Thoracic aorta (tissue), 2 donors: Measurements from ENCODE around the gene BCAS3. TPM values are rescaled to one million over a fixed set of nuclear protein-coding genes. Genes with fewer than 3 reads are reported as not detected.

ENCODE experiments used
- ATAC-seq: fragments of 150-250 bp; one replicate; pipeline ENCODE4 v1.8.0; 2017; ENCODE audit warnings: low read depth; ENCODE audit not compliant: insufficient number of reproducible peaks, low FRiP score
- DNase-seq: peaks from one replicate; pipeline ENCODE4 v3.0.0-alpha.2; 2020; ENCODE audit warnings: low spot score
- H3K27ac ChIP-seq, 2 donors: fragments of 200-600 bp; sonication (generic); 1 replicate in 1 of 2; 2 replicates in 1 of 2; pipeline ENCODE4 v1.5.1; 2016; ENCODE audit warnings: mild to moderate bottlenecking in 2 of 2, moderate library complexity in 2 of 2
- H3K27me3 ChIP-seq: fragments of 200-600 bp; sonication (generic); replicated peaks from 2 replicates; pipeline ENCODE4 v1.6.0; 2016; ENCODE audit warnings: mild to moderate bottlenecking; ENCODE audit not compliant: insufficient read depth
- H3K36me3 ChIP-seq: fragments of 200-600 bp; sonication (generic); one replicate; pipeline ENCODE4 v1.5.1; 2016
- H3K4me1 ChIP-seq, 2 donors: fragments of 200-600 bp; sonication (generic); 1 replicate in 1 of 2; 2 replicates in 1 of 2; pipeline versions ENCODE4 v1.5.1 to v1.6.0; 2016; ENCODE audit warnings: low read depth in 2 of 2, mild to moderate bottlenecking in 1 of 2; ENCODE audit not compliant: control insufficient read depth in 1 of 2
- H3K4me3 ChIP-seq: fragments of 200-600 bp; sonication (generic); 2 replicates; pipeline ENCODE4 v1.5.1; 2016; ENCODE audit warnings: mild to moderate bottlenecking
- H3K9me3 ChIP-seq: fragments of 200-600 bp; sonication (generic); 2 replicates; pipeline ENCODE4 v1.5.1; 2016
- total RNA-seq, 2 donors: library from RNA; depleted of rRNA; stranded (reverse); fragments of >200 nt; gene quantifications; one replicate each; pipeline versions ENCODE4 v1.1.0 to v1.2.3, GENCODE V29; 2016
- TF ChIP-seq, protein P1 (sequence below): fragments of 200-600 bp; sonication (generic); IDR thresholded peaks from one replicate; pipeline ENCODE4 v1.5.1; 2019; ENCODE audit warnings: antibody characterized with exemption

The BCAS3 gene
- total RNA-seq, 2 donors from 2014 or later: 35.1 to 69.3 TPM

DNA sequence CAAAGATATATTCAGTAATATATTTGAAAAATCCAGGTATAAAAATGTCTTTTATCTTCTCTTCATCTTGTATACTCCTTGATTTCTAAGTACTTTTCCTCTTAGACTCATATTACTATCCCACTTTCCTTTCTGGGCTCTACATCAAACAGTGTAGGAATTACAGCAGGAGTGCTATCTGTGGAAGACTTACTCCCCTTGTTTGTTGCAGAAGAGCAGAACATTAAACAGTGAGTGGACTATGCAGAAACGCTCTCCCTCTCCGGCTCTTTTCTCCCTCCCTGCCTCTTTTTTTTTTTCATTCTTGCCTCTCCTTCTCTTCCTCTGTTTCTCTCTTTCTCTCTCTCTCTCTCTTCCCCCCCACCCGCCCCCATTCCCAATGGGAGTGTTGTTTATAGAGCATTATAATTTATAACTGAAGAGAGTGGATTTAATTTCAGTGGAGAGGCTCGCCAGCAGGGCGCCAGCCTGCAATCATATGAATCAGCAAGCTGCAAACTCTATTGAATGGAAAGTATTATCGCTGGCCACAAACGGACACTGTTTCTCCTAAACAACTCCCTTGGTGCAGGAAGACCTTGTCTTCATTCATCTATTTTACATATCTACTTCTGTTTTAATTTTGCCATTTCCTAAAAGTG lies 479.7 kb downstream of the BCAS3 start:
- no peaks in the 10 kb centered on the region for H3K27me3 ChIP-seq
- TF ChIP-seq, protein P1, sequence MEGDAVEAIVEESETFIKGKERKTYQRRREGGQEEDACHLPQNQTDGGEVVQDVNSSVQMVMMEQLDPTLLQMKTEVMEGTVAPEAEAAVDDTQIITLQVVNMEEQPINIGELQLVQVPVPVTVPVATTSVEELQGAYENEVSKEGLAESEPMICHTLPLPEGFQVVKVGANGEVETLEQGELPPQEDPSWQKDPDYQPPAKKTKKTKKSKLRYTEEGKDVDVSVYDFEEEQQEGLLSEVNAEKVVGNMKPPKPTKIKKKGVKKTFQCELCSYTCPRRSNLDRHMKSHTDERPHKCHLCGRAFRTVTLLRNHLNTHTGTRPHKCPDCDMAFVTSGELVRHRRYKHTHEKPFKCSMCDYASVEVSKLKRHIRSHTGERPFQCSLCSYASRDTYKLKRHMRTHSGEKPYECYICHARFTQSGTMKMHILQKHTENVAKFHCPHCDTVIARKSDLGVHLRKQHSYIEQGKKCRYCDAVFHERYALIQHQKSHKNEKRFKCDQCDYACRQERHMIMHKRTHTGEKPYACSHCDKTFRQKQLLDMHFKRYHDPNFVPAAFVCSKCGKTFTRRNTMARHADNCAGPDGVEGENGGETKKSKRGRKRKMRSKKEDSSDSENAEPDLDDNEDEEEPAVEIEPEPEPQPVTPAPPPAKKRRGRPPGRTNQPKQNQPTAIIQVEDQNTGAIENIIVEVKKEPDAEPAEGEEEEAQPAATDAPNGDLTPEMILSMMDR: no peak
- no peaks in the 10 kb centered on the region for H3K9me3 ChIP-seq
- ATAC-seq (no peak), DNase-seq (no peak)
- no peak overlapping the region for H3K4me3 ChIP-seq
- no peaks in the 10 kb centered on the region for H3K4me1 ChIP-seq
- H3K36me3 ChIP-seq: no peaks in the 10 kb centered on the region
- H3K27ac ChIP-seq: no peak overlapping the region

DNA sequence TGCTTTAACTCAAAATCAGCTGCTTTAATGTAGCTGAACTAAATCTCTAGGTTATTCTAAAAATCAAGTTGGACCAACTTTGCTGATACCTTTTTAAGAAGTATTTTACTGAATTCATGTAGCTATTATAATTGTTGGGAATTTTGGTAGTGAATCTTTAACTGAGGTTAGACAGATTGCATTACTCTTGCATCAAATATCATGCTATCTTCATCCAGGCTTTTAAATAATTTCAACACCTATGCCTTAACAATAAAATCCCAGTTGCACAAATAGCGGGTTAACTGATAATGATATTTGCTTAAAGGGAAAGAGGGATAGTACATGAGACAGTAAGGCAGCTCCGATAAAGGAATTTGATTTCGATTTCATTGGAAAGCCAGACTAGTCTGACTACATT lies 480.7 kb downstream of the BCAS3 start:
- no peak for DNase-seq
- no peak for ATAC-seq
- Histone ChIP-seq H3K4me1 (no peaks in the 10 kb centered on the region), H3K27me3 (no peaks in the 10 kb centered on the region), H3K4me3 (no peak overlapping the region), H3K9me3 (no peaks in the 10 kb centered on the region), H3K36me3 (no peaks in the 10 kb centered on the region), H3K27ac (no peak overlapping the region)
- TF ChIP-seq, protein P1: no peak

DNA sequence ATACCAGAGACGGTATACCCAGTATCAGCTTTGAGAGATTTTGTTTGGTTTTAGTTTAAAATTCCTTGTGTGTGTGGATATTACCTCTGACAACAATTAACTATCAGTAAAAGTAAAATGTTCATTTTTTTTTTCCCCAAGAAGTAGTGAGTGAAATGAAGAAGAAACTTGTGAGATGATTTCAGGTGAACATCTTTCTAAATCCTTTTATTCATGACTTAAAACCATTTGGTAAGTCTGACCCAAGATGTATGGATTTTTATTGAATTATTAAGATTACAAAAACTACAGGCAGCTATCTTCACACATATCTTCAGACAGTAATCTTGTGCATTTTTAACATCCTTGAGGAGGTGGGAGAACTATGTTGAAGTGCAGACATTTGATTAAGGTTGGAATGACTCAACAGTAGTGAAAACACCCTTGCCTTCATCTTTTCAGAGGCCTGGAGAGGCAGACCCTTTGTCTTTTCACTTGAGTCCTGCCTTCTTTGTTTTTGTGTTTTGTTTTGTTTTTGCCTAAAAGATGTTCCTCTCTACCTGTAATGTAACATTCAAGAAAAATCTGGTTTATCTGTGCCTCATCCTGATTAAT lies 481.7 kb downstream of the BCAS3 start:
- Histone ChIP-seq H3K27ac (no peak overlapping the region), H3K27me3 (no peaks in the 10 kb centered on the region)
- no peak for ATAC-seq

DNA sequence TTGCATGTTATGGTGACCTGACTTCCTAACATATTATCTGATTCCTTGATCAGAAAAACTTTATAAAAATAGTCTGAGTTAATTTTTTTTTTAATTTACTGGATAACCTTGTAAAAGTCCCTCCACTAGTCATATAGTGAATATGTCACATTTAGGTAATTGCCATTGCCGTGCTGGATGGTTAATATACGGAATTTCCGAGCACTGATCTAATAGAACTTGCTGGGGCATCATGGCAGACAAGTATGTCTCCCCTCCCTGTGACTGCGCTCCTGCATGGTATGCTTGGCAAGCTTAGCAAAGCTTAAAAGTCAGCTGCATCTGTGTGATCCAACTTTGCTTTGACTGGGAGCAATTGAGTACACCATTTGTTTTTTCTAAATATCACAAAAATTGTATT lies 482.6 kb downstream of the BCAS3 start:
- no peaks in the 10 kb centered on the region for H3K27me3 ChIP-seq
- no peak overlapping the region for H3K27ac ChIP-seq
- H3K36me3 ChIP-seq: no peaks in the 10 kb centered on the region
- H3K4me3 ChIP-seq: no peak overlapping the region
- H3K4me1 ChIP-seq: no peaks in the 10 kb centered on the region
- H3K9me3 ChIP-seq: no peaks in the 10 kb centered on the region
- TF ChIP-seq, protein P1: no peak
- no peak for DNase-seq
- no peak for ATAC-seq

More for the DNA sequence above, 481.7 kb downstream of the BCAS3 start:
- no peaks in the 10 kb centered on the region for H3K9me3 ChIP-seq
- no peaks in the 10 kb centered on the region for H3K4me1 ChIP-seq
- no peak overlapping the region for H3K4me3 ChIP-seq
- TF ChIP-seq, protein P1: no peak
- no peaks in the 10 kb centered on the region for H3K36me3 ChIP-seq
- DNase-seq: no peak

DNA sequence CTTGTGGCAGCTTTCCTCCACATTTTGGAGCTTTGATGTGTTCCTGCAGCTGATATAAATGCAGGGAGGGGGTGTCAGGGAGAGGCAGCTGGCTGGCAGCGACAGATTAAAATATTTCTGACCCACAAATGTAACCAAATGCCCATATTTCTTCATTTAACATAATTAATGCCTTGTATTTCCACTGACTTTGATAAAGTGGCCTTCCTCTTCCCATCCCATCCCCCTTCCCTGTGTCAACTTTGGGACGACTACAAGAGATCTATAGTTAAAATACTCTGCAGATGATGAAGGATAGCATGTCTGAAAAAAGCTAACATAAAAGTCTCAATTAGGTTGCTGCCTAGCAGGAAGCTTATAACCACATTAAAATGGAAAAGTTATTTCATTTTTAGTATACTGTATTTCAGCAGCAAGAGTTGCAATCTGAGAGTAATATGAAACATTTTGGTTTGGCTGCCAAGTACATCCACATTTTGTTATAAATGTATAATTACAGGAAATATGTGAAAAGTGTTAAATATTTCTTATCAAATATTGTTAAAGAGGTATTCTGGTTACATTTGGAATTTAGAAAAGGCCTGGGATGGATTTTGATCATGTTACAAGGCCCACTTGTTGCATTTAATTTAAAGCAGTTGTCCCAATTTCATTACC lies 483.3 kb downstream of the BCAS3 start:
- ATAC-seq (no peak), DNase-seq (no peak)
- TF ChIP-seq, protein P1: no peak
- Histone ChIP-seq H3K36me3 (no peaks in the 10 kb centered on the region), H3K27me3 (no peaks in the 10 kb centered on the region), H3K4me3 (no peak overlapping the region), H3K27ac (no peak overlapping the region), H3K4me1 (no peaks in the 10 kb centered on the region), H3K9me3 (no peaks in the 10 kb centered on the region)
